Measurements from ENCODE around the gene NOX5.

DNA sequence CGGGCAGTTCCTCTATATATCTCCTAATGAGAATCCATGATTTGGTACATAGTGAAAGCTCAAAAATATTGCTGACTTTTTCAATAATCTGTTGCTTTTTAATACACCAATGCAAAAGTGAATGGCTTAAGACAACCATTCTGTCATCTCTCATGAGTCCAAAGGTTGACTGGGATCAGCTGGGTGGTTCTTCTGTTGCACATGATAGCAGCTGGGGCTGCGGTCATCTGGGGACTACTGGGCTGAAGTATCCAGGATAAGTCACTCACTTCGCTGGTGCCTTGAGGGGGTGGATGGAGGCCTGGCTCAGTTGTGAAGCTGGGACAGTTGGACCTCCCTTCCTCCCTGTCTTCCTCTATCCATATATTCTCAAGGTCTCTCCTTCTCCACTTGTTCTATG is 53.7 kb downstream of the NOX5 start:
- TF ChIP-seq CHD2 (IDR thresholded peaks at IDR 0.05; ENCODE audit: low read length, partially characterized antibody) (no peak), MYC (IDR thresholded peaks at IDR 0.05; ENCODE audit: borderline replicate concordance, low read length) (no peak), CBX8 (IDR thresholded peaks at IDR 0.05) (no peak), POLR2A (IDR thresholded peaks at IDR 0.05; ENCODE audit: low read length) (no peak), BHLHE40 (IDR thresholded peaks at IDR 0.05; ENCODE audit: low read depth, low read length) (no peak), TP53 (CRISPR knock-in tag; IDR thresholded peaks at IDR 0.05) (no peak), EP300 (IDR thresholded peaks at IDR 0.05) (no peak), SMC3 (IDR thresholded peaks at IDR 0.05) (no peak), SREBF2 (IDR thresholded peaks at IDR 0.05) (no peak)
- TF ChIP-seq, protein P1, sequence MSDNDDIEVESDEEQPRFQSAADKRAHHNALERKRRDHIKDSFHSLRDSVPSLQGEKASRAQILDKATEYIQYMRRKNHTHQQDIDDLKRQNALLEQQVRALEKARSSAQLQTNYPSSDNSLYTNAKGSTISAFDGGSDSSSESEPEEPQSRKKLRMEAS (IDR thresholded peaks at IDR 0.05), result no peak
- TF ChIP-seq, protein P2, sequence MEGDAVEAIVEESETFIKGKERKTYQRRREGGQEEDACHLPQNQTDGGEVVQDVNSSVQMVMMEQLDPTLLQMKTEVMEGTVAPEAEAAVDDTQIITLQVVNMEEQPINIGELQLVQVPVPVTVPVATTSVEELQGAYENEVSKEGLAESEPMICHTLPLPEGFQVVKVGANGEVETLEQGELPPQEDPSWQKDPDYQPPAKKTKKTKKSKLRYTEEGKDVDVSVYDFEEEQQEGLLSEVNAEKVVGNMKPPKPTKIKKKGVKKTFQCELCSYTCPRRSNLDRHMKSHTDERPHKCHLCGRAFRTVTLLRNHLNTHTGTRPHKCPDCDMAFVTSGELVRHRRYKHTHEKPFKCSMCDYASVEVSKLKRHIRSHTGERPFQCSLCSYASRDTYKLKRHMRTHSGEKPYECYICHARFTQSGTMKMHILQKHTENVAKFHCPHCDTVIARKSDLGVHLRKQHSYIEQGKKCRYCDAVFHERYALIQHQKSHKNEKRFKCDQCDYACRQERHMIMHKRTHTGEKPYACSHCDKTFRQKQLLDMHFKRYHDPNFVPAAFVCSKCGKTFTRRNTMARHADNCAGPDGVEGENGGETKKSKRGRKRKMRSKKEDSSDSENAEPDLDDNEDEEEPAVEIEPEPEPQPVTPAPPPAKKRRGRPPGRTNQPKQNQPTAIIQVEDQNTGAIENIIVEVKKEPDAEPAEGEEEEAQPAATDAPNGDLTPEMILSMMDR (IDR thresholded peaks at IDR 0.05), result no peak
- TF ChIP-seq, protein P3, sequence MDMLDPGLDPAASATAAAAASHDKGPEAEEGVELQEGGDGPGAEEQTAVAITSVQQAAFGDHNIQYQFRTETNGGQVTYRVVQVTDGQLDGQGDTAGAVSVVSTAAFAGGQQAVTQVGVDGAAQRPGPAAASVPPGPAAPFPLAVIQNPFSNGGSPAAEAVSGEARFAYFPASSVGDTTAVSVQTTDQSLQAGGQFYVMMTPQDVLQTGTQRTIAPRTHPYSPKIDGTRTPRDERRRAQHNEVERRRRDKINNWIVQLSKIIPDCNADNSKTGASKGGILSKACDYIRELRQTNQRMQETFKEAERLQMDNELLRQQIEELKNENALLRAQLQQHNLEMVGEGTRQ (IDR thresholded peaks at IDR 0.05), result no peak
- TF ChIP-seq, protein P4, sequence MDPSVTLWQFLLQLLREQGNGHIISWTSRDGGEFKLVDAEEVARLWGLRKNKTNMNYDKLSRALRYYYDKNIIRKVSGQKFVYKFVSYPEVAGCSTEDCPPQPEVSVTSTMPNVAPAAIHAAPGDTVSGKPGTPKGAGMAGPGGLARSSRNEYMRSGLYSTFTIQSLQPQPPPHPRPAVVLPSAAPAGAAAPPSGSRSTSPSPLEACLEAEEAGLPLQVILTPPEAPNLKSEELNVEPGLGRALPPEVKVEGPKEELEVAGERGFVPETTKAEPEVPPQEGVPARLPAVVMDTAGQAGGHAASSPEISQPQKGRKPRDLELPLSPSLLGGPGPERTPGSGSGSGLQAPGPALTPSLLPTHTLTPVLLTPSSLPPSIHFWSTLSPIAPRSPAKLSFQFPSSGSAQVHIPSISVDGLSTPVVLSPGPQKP (IDR thresholded peaks at IDR 0.05; ENCODE audit: low read depth, low read length), result no peak
- TF ChIP-seq, protein P5, sequence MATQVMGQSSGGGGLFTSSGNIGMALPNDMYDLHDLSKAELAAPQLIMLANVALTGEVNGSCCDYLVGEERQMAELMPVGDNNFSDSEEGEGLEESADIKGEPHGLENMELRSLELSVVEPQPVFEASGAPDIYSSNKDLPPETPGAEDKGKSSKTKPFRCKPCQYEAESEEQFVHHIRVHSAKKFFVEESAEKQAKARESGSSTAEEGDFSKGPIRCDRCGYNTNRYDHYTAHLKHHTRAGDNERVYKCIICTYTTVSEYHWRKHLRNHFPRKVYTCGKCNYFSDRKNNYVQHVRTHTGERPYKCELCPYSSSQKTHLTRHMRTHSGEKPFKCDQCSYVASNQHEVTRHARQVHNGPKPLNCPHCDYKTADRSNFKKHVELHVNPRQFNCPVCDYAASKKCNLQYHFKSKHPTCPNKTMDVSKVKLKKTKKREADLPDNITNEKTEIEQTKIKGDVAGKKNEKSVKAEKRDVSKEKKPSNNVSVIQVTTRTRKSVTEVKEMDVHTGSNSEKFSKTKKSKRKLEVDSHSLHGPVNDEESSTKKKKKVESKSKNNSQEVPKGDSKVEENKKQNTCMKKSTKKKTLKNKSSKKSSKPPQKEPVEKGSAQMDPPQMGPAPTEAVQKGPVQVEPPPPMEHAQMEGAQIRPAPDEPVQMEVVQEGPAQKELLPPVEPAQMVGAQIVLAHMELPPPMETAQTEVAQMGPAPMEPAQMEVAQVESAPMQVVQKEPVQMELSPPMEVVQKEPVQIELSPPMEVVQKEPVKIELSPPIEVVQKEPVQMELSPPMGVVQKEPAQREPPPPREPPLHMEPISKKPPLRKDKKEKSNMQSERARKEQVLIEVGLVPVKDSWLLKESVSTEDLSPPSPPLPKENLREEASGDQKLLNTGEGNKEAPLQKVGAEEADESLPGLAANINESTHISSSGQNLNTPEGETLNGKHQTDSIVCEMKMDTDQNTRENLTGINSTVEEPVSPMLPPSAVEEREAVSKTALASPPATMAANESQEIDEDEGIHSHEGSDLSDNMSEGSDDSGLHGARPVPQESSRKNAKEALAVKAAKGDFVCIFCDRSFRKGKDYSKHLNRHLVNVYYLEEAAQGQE (IDR thresholded peaks at IDR 0.05), result no peak

All from A549 (cell line).